Measurements from ENCODE around the gene DNMBP. TPM values are rescaled to one million over a fixed set of nuclear protein-coding genes. Genes with fewer than 3 reads are reported as not detected.
"Not testable (repeated sequence)": the region's sequence is repeated elsewhere in the genome, so short reads cannot be mapped to it uniquely, and the experiment has no call there.

Gene DNMBP
- total RNA-seq, 4 donors from 2014 or later = 9.5 to 15.8 (median 11.4) TPM

- Histone ChIP-seq H3K36me3 (peaks cover 0 to 14% (median 0%) of the 10 kb centered on the region in 3 donors), H3K9me3 (no peaks in the 10 kb centered on the region), H3K4me1 (no peaks in the 10 kb centered on the region), H3K27ac (no peak overlapping the region), H3K27me3 (no peaks in the 10 kb centered on the region), H3K4me3 (no peak overlapping the region)
- DNase-seq = no peak
- WGBS, 2 donors = 92 to 93% methylated on average over 3 of the region's 3 CpGs
- TF ChIP-seq, protein P1, sequence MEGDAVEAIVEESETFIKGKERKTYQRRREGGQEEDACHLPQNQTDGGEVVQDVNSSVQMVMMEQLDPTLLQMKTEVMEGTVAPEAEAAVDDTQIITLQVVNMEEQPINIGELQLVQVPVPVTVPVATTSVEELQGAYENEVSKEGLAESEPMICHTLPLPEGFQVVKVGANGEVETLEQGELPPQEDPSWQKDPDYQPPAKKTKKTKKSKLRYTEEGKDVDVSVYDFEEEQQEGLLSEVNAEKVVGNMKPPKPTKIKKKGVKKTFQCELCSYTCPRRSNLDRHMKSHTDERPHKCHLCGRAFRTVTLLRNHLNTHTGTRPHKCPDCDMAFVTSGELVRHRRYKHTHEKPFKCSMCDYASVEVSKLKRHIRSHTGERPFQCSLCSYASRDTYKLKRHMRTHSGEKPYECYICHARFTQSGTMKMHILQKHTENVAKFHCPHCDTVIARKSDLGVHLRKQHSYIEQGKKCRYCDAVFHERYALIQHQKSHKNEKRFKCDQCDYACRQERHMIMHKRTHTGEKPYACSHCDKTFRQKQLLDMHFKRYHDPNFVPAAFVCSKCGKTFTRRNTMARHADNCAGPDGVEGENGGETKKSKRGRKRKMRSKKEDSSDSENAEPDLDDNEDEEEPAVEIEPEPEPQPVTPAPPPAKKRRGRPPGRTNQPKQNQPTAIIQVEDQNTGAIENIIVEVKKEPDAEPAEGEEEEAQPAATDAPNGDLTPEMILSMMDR (IDR thresholded peaks at IDR 0.05) = no peak
- no peak for TF ChIP-seq POLR2A (IDR thresholded peaks at IDR 0.05)
- intact Hi-C loops (cut with DNase I) = no loop called here
These were observed 72.1 kb downstream of the DNMBP start for GRCh38 chr10:99937630-99938029.

- WGBS, 2 donors = 70 to 77% methylated on average over 3 of the region's 7 CpGs
- H3K9me3 ChIP-seq; H3K36me3 ChIP-seq; intact Hi-C loops (cut with DNase I); H3K27me3 ChIP-seq; H3K4me3 ChIP-seq; DNase-seq: not testable (repeated sequence)
- peak overlapping the region; percentile 39 to 85 (median 76) for H3K27ac ChIP-seq
- H3K4me1 ChIP-seq = peaks cover 25 to 48% (median 30%) of the 10 kb centered on the region in 3 donors
These were observed 77.4 kb downstream of the DNMBP start for GRCh38 chr10:99932203-99932957.

- WGBS, 2 donors = 30 to 40% methylated on average over 9 of the region's 9 CpGs
These were observed 78.8 kb downstream of the DNMBP start for GRCh38 chr10:99930731-99931550.

DNA sequence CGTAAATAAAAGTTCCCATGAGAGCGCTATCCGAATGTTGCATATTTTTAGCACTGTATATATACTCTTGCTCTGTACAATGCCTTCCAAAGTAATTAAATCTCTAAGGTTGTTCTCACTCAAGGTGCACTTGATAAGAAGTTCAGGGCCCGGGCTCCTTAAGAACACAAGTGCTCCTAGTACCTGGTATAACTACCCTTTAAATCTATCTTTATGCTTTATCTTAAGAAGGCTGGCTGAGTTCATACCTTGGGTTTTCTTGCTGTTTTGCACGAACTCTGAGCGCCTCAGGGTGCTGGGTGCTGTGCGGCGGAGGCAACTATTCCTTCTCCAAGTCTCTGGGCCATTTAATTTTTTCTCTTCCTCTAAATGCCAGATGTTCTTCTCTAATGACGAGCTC lies 80.4 kb downstream of the DNMBP start:
- no peak overlapping the region for H3K4me3 ChIP-seq
- no peak for TF ChIP-seq POLR2A (IDR thresholded peaks at IDR 0.05)
- TF ChIP-seq, protein P1 (IDR thresholded peaks at IDR 0.05) = no peak
- no peaks in the 10 kb centered on the region for H3K27me3 ChIP-seq
- H3K4me1 ChIP-seq = peaks cover 34 to 71% (median 40%) of the 10 kb centered on the region in 3 donors
- no peaks in the 10 kb centered on the region for H3K9me3 ChIP-seq
- intact Hi-C loops (cut with DNase I) = no loop called here
- no peak for DNase-seq
- no peak overlapping the region for H3K27ac ChIP-seq
- WGBS, 2 donors = 94 to 97% methylated on average over 8 to 9 of the region's 9 CpGs
- no peaks in the 10 kb centered on the region for H3K36me3 ChIP-seq

More at GRCh38 chr10:99930731-99931550, 78.8 kb downstream of the DNMBP start:
- H3K4me3 ChIP-seq = peak overlapping the region in 3 of 4 donors; percentile 6 to 38 (median 25)
- intact Hi-C loops (cut with DNase I) = no loop called here
- no peaks in the 10 kb centered on the region for H3K27me3 ChIP-seq
- peak overlapping the region; percentile 69 to 85 (median 76) for H3K27ac ChIP-seq
- DNase-seq = no peak
- TF ChIP-seq, protein P1 (IDR thresholded peaks at IDR 0.05) = peak in 1 of 6 experiments; percentile 9
- TF ChIP-seq POLR2A (IDR thresholded peaks at IDR 0.05) = peak in 1 of 4 donors; percentile 17
- H3K4me1 ChIP-seq = peaks cover 34 to 62% (median 40%) of the 10 kb centered on the region in 3 donors
- H3K36me3 ChIP-seq = no peaks in the 10 kb centered on the region
- no peaks in the 10 kb centered on the region for H3K9me3 ChIP-seq

- 49 to 60% methylated on average over 2 to 3 of the region's 3 CpGs for whole genome bisulfite sequencing, 2 donors
- no peak for DNase-seq
- intact Hi-C loops (cut with DNase I) = no loop called here
- H3K36me3 ChIP-seq = no peaks in the 10 kb centered on the region
- no peak for TF ChIP-seq POLR2A (IDR thresholded peaks at IDR 0.05)
- TF ChIP-seq, protein P1 (IDR thresholded peaks at IDR 0.05) = no peak
- H3K4me3 ChIP-seq = peak overlapping the region in 1 of 4 donors; percentile 18
- H3K4me1 ChIP-seq = peaks cover 34 to 72% (median 40%) of the 10 kb centered on the region in 3 donors
- peak overlapping the region; percentile 1 to 57 (median 46) for H3K27ac ChIP-seq
- no peaks in the 10 kb centered on the region for H3K9me3 ChIP-seq
- H3K27me3 ChIP-seq = no peaks in the 10 kb centered on the region
These were observed 81.9 kb downstream of the DNMBP start for GRCh38 chr10:99927721-99928280.
